GM18907 (cell line): ENCODE data around the gene SUSD1.
"Not testable (repeated sequence)": the region's sequence is repeated elsewhere in the genome, so short reads cannot be mapped to it uniquely, and the experiment has no call there.

ENCODE experiments used
- ATAC-seq: cut with Tn5 transposase; IDR thresholded peaks from one replicate; pipeline ENCODE4 v1.9.1; 2021; ENCODE audit warnings: mild to moderate bottlenecking, moderate library complexity; ENCODE audit not compliant: unreplicated experiment

Gene SUSD1

GRCh38 chr9:112104401-112104800, 70.7 kb downstream of the SUSD1 start:
- ATAC-seq, result no peak

GRCh38 chr9:112103405-112103804, 71.7 kb downstream of the SUSD1 start:
- ATAC-seq, result no peak

- no peak for ATAC-seq
These were observed 77.1 kb downstream of the SUSD1 start for GRCh38 chr9:112097712-112098688.

- ATAC-seq, result no peak
These were observed 80.0 kb downstream of the SUSD1 start for GRCh38 chr9:112094948-112095681.

GRCh38 chr9:112094241-112094640, 80.9 kb downstream of the SUSD1 start:
- no peak for ATAC-seq

- ATAC-seq, result no peak
These were observed 81.3 kb downstream of the SUSD1 start for GRCh38 chr9:112093870-112094216.

- ATAC-seq, result no peak
These were observed 81.8 kb downstream of the SUSD1 start for GRCh38 chr9:112093147-112093869.

- ATAC-seq, result no peak
These were observed 83.3 kb downstream of the SUSD1 start for GRCh38 chr9:112091810-112092209.

- ATAC-seq, result no peak
These were observed 87.6 kb downstream of the SUSD1 start for GRCh38 chr9:112087506-112087905.

GRCh38 chr9:112086627-112087026, 88.5 kb downstream of the SUSD1 start:
- ATAC-seq, result no peak

- ATAC-seq, result no peak
These were observed 90.2 kb downstream of the SUSD1 start for GRCh38 chr9:112084907-112085306.

GRCh38 chr9:112084334-112084733, 90.8 kb downstream of the SUSD1 start:
- no peak for ATAC-seq

- no peak for ATAC-seq
These were observed 93.0 kb downstream of the SUSD1 start for GRCh38 chr9:112081918-112082729.

GRCh38 chr9:112080831-112081542, 94.1 kb downstream of the SUSD1 start:
- no peak for ATAC-seq

GRCh38 chr9:112078432-112078831, 96.7 kb downstream of the SUSD1 start:
- ATAC-seq, result peak; percentile 71

- no peak for ATAC-seq
These were observed 98.3 kb downstream of the SUSD1 start for GRCh38 chr9:112076814-112077213.

GRCh38 chr9:112075009-112075378, 100.1 kb downstream of the SUSD1 start:
- no peak for ATAC-seq

- no peak for ATAC-seq
These were observed 100.7 kb downstream of the SUSD1 start for GRCh38 chr9:112074250-112075008.

GRCh38 chr9:112073639-112074173, 101.4 kb downstream of the SUSD1 start:
- ATAC-seq, result not testable (repeated sequence)
